HG03095 (cell line): ENCODE measurements around the gene MYO1H.
"Not testable (repeated sequence)": the region's sequence is repeated elsewhere in the genome, so short reads cannot be mapped to it uniquely, and the experiment has no call there.

Experiments
- ATAC-seq: cut with Tn5 transposase; IDR thresholded peaks from one replicate; pipeline ENCODE4 v1.9.1; 2021; ENCODE audit warnings: moderate library complexity; ENCODE audit not compliant: unreplicated experiment

Gene MYO1H

GRCh38 chr12:109345428-109345827 lies 2.3 kb upstream of the MYO1H start:
- no peak for ATAC-seq

GRCh38 chr12:109346920-109347319 lies 780 bp upstream of the MYO1H start:
- no peak for ATAC-seq

DNA sequence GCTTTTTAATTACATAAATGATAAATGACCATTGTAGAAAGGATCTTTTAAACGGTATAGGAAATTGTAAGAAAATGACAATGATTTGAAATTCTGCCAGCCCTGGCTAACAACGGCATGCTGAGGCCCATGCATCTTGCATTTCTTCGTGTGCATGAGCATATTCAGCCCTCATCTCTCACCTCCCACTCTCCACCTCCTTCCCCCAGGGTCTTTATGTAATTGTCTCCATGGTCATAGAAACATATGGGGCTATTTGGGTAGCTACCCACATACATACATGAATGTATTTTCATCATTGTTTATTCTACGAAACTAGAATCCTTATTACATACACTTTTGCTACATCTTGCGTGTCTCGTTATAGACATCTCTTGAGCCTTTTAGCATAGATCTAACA lies 4.5 kb downstream of the MYO1H start:
- no peak for ATAC-seq

DNA sequence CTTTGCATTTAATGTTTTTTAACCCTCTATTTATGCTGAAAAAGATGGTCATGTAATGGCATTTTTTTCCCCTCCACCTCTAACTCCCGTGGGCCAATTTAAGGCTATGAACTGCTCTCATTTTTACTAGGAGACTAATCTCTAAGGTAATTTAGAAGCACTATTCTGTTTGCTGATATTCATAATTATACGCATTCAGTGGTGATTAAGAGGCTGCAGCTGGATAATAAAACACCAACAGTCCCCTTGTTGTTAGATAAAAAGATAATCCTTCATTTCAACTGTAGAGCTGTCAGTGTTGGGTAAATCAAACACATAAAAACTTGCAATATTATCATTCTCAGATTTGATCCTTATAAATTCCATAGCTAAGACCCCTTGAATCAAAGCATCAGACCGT lies 8.9 kb downstream of the MYO1H start:
- ATAC-seq = no peak

DNA sequence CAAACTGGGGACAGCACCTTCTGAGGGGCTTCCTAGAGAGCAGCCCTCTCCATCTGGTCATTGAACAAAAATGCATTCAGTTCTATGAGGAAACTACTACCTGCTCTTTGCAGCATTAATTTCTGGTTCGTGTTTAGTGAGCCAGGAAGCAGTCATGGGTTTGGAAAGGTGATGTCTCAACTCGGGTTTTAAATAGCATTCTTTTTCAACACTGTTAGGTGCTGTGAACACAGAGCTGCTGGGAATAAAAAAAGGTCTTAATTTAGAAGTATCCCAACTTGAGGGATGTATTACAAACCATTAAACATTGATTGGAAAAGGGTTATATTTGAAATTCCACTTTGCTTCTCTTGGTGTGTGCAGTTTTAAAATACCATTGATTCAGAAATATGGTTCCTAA lies 9.3 kb downstream of the MYO1H start:
- ATAC-seq = no peak

DNA sequence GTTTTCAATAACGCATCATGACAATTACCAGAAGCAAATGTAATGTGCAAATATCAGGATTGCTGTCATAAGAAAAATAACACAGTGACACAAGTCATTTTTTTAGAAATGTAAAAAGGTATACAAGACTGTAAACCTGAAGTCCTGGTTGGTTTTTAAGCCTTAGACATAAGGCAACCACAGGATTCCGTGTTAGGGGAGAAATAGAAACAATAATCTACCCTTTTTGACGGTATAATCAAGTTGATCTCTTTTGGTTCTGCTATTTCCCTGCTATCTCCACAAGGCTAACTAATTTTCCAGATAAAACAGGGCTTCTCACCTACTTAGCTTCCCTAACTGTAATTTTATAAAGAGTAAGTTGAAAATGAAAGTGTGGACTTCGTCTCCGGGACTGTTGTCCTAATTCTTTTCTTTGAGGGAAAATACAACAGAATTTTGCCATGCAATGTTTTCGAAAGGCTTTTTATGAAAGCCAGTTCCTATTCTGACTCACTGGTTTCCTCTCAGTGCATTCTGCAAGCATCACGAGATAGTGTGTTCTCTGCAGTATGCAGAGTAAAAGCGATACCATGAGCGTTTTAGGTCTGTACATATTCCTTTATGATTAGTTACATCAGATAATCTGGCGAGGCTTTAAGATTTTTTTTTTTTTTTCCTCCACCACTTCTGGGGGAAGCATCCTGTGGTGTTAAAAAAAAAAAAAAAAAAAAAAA lies 10.6 kb downstream of the MYO1H start:
- peak; percentile 90 for ATAC-seq

GRCh38 chr12:109359131-109359690 lies 11.5 kb downstream of the MYO1H start:
- ATAC-seq = no peak

DNA sequence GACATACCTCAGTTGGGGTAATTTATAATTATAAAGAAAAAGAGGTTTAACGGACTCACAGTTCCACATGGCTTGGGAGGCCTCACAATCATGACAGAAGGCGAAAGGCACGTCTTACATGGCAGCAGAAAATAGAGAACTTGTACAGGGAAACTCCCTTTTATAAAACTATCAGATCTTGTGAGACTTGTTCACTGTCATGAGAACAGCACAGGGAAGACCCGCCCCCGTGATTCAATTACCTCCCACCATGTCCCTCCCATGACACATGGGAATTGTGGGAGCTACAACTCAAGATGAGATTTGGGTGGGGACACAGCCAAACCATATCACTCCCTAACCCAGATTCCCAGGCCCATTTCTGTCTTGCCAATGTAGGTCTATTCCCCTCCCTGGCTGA lies 22.1 kb downstream of the MYO1H start:
- ATAC-seq = no peak

GRCh38 chr12:109377139-109377685 lies 29.5 kb downstream of the MYO1H start:
- ATAC-seq = no peak

DNA sequence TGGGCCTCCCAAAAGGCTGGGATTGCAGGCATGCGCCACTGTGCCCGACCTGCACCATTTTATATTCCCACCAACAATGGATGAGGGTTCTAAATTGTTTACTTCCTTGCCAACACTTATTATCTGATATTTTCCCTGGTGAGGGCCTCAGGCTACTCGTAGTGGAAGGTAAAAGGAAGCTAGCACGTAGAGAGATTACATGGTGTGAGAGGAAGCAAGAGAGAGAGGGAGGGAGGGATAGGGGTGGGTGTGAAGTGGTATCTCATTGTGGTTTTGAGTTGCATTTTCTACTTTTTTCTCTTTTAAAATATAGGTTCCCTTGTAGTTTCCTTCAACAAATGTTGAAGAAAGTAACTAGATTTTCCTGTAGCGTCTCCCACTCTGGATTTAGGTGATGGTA lies 30.9 kb downstream of the MYO1H start:
- no peak for ATAC-seq

DNA sequence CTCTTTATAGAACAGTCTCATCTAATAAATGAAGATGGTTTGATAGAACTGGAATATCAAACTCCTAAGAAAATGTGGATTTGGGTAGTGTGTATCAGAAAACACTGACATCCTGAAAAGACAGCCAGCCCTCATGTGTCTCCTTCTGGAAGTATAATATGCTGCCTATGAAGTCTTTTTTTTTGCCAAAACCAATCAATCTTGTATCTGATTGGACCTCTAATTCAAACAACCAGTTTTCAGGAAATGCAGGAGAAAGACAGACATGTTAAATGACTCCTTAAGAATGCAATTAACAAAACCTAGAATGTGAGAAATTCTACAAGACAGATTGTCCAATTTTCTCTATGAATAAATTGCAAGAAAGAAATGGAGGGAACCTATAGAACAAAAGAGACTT lies 34.3 kb downstream of the MYO1H start:
- no peak for ATAC-seq

DNA sequence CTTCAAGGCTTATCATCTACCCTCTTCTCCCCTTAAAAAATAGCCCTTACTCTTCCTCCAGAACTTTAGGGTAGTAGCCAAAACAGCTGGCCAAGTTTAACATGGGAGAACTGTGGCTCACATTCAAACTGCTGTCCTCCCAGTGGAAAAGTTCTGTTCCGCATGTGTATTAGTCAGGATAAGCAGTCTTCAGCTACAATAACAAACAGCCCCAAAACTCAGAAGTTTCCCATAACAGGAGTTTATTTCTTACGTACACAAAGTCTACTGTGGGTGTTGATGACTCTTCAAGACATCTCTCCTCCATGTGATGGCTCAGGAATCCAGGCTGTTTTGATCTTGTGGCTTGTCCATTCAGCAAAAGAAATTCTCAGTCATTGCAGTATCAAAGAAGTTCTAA lies 35.5 kb downstream of the MYO1H start:
- no peak for ATAC-seq

GRCh38 chr12:109385339-109386058 lies 37.8 kb downstream of the MYO1H start:
- ATAC-seq = no peak

- ATAC-seq = no peak
Observed at GRCh38 chr12:109386059-109386433, 38.3 kb downstream of the MYO1H start.

GRCh38 chr12:109387425-109388166 lies 39.9 kb downstream of the MYO1H start:
- ATAC-seq = no peak

GRCh38 chr12:109388167-109388563 lies 40.5 kb downstream of the MYO1H start:
- ATAC-seq = no peak

GRCh38 chr12:109389146-109389545 lies 41.4 kb downstream of the MYO1H start:
- ATAC-seq = no peak

DNA sequence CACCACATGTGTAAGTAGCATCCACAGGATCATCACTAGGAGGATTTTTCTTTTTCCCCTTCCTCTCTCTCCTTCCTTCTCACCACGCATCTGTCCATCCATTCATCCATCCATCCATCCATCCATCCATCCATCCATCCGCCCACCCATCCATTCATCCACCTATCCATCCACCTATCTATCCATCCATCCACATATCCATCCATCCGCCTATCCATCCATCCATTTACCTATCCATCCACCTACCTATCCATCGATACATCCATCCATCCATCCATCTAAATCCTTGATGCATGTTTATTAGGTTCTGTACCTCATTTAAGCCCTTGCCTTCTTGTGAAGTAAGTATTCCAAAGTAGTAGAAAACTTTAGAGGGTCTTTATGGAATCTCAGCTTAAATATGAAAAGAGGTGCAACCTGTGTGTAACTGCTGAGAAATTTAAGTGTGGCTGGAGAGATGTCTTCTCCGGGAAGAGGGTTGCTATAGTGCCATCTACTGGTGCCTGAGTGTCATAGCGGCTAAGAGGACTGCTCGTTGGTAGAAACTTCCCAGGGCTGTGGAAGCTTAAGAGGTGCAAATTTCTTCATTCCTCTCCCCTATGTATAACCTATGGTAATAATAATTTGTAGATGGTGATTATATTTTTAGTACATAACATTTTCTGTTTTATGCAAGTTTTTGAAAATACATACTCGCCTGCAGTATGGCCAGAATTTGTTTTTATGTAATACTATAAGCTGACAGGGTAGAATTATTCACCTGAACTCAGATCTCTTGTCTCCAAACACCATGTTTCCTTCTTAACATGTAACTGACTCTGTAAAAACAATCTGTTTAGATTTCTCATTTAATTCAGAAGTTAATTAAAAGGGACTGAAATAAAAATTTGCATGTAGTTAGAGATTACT lies 46.0 kb downstream of the MYO1H start:
- ATAC-seq = no peak

DNA sequence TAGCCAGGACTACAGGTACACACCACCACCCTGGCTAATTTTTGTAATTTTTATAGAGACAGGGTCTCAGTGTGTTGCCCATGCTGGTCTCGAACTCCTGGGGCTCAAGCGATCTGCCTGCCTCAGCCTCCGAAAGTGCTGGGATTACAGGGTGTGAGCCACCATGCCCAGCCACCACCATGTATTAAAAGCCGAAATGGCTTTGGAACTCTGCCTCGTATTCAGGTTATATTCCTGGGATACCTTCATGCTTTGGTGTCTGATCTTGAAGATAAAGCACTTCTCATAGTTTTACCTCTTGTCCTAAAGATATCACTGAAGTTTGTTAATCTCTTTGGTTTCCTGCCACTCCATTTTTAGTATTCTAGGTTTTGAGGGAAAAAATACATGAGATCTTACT lies 47.2 kb downstream of the MYO1H start:
- ATAC-seq = no peak

DNA sequence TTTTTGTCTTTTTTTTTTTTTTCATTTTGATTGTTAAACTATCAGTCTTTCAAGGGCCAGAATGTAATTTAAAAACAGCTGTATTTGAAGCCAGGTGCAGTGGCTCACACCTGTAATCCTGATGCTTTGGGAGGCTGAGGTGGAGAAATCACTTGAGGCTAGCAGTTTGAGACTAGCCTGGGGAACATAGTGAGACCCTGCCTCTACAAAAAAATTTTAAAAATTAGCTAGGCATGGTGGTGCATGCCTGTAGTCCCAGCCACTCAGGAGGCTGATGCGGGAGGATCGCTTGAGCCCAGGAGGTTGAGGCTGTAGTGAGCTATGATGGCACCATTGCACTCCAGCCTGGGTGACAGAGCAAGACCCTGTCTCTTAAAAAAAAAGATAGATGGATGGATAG lies 57.1 kb downstream of the MYO1H start:
- not testable (repeated sequence) for ATAC-seq
